SIG-M5 treated with dmso at 0.1 percent for 504 hours (cell line): Measurements from ENCODE around the gene PIGO.

Source experiments
- DNase-seq: peaks from one replicate; lab custom pipeline; 2025; ENCODE audit not compliant: unreplicated experiment; lab: John Stamatoyannopoulos, UW

PIGO gene

DNA sequence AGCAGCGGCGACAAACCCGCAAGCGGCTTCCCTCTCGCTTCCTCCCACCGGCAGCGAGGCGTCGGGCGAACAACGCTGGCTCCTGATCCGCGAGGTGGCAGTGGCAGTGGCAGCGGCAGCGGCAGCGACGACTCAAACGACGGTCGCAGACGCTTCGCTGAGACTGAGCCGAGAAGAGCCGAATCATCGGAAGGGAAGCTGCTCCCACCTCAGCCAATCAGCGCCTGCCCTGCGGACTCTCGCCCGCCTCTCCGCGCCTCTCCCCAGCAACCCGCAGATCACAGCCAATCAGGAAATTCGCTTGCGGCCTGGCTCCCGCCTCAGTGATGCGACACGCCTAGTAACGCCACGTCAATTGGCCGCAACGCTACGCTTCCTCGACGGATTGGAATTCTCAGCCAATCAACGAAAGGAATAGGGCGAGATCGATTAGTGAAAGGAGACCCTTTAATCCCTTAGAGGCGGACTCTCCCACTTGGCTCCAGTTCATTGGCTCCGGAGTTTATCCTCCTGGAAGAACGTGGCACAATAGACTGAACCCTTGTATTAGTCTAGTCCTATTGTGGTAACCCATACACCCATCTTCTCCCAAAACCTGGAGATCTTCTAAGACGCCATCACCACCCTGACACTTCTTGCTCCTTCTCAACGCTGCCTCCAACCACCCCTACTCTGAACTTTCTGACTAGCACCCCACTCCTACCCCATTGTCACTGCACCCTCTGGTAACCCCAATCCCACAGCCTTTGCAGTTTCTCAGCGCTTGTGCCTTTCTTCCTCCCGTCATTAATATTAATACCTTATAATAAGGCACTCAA lies 23.7 kb downstream of the PIGO start, which contains the start of gene VCP:
TSS of gene VCP (minus strand) at position 165 of the 818 bp plus-strand sequence. CDS start 272 bp downstream, outside the sequence.
- peak; percentile 97 for DNase-seq

DNA sequence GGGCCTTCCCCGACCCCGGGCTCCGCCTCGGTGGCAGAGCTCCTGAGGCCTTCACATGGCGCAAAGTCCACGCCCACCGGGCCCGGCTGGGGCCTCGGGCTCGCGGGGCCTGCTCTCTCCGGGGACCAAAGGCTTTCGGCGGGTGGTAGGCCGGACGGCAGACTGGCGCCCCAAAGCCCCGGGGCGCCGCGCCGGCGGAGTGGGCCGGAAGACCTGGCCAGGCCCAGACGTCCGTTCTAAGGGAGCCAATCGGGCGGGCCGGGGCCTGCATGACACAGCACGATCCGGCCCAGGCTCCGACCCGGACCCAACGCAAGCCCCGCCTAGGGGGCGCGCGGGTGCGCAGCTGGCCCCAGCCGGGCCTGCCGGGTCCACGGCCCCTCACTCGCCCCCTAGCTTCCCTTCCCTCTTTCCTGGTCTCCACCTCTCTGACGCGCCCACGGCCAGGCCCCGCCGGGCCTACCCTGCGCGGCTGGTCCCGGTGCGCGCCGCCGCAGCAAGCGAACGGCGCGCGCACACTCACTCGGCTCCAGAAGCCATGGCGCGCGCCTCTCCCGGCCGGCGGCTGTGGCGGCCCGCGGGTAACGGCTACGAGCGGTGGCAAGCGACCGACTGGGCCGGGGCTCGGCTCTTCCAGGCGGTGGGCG lies 24.5 kb downstream of the PIGO start:
- DNase-seq: peak; percentile 74

DNA sequence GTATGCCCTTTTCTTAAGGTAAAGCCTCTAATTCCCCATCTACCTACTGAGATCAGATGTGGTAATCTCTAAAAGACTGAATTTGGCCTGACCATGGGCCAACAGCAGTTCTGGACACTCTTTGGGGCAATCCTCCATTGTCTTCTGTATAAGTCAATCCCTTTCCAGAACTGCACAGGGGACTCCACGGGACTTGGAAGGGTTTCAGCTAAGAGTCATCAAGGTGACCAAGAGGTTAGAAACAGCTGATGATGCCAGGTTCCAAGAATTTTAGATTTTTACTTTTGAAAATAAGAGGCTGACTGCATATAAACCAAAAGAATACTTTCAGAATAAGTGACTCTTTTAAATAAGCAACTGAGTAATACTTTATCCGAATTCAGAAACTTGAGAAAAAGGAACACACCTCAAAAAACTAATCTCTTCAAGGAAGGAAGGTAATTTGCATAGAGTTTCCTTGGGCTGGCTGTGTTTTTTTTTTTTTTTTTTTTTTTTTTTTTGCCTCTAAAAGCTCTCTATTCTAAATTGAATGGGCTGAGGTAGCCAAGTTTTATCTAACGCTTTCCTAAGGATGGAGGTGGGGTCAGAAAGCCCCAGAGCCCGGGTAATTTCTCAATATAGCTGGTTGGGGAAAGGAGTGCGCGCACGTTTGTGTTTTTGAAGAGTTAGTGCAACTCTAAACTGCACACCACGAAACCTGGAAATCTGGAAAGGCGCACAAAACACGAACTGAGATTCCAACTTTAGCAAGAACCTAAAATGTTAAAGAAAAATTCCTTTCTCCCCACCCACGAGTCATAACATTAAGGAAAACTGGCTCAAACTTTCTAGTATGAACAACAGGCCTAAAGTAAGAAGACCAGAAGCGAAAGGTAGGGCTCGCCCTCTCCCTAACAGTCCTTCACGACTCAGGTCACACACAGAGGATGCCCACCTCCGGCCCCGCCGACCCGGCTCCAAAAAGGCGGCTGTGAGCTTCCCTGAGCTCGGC lies 25.3 kb downstream of the PIGO start:
- DNase-seq: no peak

DNA sequence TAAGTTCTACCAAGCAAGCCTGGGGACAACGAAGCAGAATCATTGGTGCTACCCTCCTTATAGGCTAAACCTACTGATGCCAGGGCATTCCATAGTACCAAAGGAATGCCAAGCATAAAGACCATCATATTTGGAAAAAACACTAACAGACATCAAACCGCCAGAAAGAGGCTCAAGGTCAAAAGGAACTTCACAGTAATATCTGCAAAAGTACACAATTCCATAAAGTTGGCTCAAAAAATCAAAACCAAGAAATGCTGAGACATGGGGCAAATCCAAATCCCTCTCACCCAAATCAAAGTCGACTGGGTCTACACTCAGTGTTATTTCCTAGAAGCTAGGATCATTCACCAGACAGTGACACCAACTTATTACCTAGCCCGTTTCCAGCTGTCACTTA lies 27.4 kb downstream of the PIGO start:
- no peak for DNase-seq

DNA sequence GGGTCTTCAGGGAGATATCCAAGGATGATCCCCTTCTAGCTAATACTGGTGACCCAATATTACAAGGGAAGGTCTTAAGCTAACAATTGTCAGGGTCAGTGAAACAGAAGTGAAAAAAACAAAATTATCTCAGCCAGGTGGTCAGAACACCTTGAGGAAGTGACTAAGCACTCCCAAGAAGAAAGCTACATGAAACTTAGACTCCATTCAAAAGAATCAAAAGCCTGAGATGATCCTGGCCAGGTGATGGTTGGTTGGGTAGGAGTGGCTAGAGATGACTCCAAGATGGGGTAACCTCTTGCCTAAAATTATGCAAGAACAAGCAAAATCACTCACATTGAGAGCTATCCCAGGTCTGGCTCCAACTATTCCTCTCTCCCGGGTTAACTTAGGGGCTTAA lies 29.3 kb downstream of the PIGO start:
- no peak for DNase-seq

DNA sequence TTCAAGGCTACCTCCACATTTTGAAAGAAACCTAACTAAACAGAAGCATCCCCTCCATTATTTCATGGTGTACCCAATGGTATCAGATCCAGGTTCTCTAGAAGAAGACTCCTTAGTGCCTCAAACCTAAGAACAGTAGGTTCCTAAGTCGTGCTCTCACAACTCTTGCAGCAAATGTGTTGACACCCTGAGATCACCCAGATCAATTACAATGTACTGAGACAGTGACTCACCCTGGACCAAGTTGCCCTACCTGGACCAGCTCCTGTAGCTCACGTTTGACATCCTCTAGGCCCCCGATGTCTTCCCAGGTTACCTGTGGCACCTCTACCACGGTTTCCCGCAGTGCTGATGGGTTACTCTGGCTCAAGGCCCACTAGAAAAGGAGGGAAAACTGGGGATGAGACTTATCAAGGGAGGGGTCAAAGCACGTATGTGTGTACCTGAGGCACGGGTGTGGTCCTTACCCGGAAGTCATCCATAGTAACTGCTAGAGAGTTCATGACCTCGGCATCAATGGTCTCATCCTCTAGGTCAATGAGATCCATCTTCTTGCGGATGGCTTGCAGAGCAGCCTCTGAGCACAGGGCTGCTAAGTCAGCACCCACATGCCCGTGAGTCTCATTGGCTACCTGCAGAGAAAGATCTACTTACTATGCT lies 35.7 kb downstream of the PIGO start:
- no peak for DNase-seq

DNA sequence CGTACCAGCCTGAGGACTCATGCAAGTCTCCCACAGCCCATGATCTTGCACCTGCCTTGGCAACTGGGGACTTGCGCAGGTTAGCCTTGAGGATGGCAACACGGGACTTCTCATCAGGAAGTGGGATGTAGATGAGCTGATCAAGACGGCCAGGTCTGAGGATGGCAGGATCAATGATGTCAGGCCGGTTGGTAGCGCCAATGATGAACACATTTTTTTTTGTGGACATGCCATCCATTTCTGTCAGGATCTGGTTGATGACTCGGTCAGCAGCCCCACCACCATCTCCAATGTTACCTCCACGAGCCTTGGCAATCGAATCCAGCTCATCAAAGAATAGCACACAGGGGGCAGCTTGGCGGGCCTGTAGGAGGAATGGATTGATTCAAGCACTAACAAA lies 37.0 kb downstream of the PIGO start:
- DNase-seq: no peak

DNA sequence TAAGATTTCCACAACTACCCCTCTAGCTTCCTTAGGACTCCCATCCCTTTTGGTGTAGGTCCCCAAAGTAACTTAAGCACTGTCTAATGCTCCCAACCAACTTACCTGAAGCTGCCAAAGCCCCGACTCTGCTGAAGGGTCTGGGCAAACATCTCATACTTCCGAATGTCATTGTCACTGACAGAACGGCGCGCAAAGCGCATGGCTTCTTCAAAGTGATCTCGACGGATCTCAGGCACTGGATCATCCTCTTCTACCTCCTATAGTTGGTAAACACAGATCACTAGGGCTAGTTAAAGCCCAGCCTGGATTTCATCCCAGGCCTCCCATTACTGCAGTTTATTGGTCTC lies 39.1 kb downstream of the PIGO start:
- DNase-seq: no peak

DNA sequence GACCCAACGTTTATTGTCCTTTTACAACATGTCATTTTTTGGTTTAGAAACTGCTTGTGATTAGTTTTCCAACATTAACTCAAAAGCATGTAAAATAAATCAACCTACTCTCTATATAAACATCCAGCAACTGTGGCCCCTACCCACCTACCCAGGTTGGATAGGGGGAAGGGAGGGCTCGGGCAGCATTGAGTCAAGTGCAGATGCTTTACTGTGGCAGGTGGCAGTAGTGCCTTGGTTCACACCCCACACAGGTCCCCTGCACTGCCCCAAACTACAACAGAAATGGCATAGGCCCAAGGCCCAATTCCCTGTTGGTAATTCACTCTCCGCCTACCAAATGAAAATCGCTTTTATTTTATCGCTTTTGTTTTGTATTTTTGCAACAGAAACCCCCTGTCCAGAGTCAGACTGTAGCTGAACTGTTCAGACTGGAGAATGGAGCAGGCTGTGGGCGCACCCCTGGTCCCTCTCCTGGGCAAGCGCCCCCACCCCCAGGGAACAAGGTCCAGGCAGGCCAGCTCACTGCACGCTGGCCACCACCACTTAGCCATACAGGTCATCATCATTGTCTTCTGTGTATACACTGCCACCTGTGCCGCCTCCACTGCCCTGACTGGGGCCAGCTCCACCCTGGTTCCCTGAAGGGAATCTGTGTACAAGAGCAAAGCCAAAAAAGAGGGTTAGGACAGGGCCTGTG lies 39.7 kb downstream of the PIGO start:
- DNase-seq: no peak

DNA sequence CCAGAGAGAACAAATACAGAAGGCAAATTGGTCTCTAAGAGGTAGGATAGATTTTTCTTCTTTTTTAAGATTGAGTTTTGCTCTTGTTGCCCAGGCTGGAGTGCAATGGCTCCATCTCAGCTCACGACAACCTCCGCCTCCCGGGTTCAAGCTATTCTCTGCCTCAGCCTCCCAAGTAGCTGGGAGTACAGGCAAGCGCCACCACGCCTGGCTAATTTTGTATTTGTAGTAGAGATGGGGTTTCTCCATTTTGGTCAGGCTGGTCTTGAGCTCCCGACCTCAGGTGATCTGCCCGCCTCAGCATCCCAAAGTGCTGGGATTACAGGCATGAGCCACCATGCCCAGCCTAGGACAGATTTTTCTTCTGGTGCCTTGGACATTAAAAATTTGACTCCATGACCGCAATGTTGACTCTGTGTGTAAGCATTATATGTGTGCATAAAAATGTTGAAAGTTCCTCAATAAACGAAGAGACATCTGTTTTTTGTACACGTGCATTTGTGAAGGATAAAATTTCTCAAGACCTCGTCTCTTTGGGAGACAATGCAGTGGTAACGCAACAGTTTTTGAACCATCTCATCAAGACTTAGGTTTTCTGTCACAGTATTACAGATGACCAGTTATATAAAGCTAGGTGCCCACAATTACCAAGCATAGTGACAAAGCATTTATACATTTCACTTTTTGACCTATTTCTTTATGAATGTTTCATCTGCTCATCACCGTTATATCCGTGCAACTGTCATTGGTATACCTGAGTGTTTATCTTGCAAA lies 41.3 kb downstream of the PIGO start:
- no peak for DNase-seq

DNA sequence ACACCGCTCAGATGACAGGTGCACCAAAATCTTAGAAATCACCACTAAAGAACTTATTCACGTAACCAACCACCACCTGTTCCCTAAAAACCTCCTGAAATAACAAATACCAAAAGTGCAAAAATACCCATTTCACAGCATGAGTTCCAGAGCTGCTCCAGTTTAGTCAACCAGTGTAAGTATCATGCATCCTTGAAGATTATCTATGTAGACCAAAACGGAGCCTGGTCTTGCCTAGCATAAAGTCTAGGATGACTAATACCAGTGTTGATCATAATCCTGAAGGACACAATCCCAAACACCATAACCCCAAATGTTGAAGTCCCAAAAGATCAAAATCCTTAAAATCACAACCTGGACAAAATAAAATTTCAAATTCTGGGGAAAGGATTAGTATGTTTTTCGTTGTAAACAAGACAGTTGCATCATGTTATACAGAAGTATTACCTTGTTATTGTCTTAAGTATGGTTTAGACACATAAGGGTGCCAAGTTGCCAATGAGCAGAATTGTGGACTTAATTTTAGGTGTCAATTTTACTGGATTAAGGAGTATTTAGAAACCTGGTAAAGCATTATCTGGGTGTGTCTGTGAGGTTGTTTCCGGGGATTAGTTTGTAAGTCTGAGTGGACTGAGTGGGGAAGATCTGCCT lies 42.1 kb downstream of the PIGO start:
- no peak for DNase-seq

DNA sequence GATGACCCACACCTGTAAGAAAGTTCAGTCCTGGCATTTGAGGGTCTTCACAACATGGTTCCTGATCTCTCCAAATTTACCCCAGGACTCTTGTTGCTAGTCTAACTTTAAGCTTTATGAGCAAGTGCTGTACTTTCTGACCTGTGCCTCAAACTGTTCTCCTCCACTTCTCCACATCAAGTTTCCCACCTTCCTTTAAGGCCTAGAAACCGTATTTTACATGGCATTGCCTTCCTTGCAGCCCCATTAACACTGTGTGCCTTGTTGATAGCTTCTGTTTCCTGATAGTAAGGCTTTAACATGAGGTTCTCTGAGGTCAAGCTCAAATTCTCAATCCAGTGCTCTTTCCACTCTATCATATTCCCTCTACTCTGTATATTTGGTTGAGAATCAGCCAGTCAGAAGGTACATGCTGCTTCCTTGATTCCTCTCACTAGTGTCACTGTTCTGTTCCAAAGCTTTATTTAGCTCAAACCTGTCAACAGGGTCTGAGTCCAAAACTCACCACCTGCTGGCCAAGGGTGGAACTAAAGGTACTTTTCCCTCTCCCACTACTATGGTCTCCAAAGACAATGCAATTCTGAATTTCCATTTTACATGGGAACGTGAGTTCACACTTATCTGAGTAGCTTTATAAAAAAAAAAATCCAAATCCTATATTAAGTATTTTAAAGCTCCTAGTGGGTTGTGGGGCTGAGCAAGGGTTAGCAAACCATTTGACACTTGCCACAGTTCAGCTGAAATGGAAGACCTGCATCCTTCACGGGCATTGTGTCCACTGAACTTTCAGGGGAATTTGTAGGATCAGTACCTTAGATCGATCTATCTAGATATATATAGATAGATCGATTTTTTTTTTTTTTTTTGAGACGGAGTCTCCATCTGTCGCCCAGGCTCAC lies 45.1 kb downstream of the PIGO start:
- DNase-seq: peak; percentile 55

DNA sequence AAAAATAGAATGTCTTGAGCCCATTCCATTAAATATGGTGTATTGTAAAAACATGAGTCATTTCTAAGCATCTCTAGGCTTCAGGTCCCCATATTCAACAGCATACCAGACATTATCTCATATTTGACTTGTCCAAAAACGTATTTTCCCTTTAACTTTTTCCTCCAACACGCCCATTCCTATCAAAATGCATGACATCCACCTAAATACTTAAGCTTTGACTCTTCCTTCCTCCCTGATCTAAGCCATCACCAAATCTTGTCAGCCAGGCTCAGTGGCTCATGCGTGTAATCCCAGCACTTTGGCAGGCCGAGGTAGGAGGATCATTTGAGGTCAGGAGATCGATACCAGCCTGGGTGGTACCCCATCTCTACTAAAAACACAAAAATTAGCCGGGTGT lies 47.9 kb downstream of the PIGO start:
- no peak for DNase-seq

DNA sequence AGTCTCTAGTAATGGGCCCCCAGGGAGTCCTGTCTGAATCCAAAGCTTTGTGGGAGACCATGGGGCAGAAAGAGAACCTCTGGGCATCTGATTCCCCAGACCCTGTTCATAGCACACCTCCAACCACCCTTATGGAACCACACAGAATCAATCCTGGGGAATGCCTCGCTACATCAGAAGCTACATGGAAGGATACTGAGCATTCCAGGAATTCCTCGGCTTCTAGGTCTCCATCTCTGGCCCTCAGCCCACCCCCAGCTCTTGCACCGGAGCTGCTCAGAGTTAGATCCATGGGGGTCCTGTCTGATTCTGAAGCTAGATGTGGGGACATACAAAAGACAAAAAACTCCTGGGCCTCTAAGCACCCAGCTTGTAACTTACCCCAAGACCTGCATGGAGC lies 52.3 kb downstream of the PIGO start:
- DNase-seq: no peak

DNA sequence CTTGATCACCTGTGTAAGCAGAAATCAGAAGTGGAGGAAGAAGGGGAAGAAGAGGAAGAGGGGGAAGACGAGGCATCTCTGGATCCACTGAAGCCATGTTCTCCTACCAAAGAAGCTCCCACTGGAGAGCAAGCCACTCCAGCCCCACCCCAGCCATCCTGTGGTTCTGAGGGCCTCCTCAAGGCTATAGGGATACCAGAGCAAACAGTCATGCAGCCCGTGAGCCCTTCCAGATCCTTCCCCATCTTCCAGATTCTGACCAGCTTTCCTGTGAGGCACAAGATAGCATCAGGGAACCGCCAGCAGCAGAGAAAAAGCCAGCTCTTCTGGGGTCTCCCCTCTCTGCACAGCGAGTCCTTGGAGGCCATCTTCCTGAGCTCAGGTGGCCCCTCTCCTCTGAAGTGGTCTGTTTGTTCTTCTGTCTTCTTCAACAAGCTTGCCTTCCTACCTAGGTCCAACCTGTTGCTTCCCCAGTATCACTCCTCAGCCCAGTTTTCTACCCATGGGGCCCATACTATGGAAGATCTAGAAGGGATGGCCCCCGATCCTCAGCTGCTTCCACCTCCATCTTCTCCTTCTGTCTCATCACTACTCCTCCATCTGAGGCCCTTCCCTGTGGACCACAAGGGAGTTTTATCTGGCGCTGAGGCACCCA lies 53.4 kb downstream of the PIGO start:
- no peak for DNase-seq

DNA sequence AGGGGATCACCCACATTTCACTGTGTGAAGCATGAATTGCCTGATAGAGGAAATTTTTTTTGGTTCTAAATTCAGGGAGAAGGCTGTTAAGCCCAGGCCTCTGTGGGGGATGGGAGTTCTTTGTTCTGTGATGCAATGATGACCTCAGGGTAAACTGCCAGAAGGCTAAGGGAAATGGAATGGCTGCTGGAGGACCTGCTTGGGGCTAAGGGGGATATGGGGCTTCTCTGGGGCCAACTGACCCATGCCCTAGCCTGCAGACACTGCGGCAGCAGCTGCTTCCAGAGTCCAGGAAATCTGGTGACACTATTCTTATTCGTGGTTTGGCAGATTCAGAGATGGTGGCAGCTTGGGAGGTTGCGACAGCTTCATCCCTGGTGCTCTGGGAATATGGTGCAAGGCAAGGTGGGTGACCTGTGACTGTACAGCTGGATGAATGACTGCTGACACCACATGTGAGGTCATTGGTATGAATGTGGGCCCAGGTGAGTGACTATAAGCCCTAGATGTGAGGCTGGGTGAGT lies 54.2 kb downstream of the PIGO start:
- DNase-seq: no peak
